IMR-90 (cell line): ENCODE measurements around the gene LOC101059915.

Experiments
- ATAC-seq: fragments of 200-7000 bp; cut with Tn5 transposase; 2 replicates; pipeline ENCODE4 v1.9.1; 2020; ENCODE audit warnings: low read depth, mild to moderate bottlenecking, moderate library complexity
- BruUV-seq: library from RNA; stranded (reverse); fragments of 400-500 nt; replicated peaks from 2 replicates; lab custom pipeline; 2021; lab: Mats Ljungman, UMichigan
- CTCF ChIA-PET: fragments of 300-600 bp; formaldehyde crosslinking; extraction: SDS; loops from one replicate; lab custom pipeline; 2021; ENCODE audit warnings: antibody characterized with exemption; lab: Yijun Ruan, JAX
- POLR2A ChIA-PET: fragments of 300-600 bp; sonication (Branson Sonifier 250); formaldehyde crosslinking; loops from one replicate; lab custom pipeline; 2022; ENCODE audit warnings: antibody characterized with exemption; ENCODE audit not compliant: unreplicated experiment; lab: Charles Lee
- DNase-seq: peaks from one replicate; pipeline ENCODE4 v3.0.0; 2013
- H2AFZ ChIP-seq: replicated peaks from 2 replicates; pipeline ENCODE3; 2013; ENCODE audit warnings: low read length, mild to moderate bottlenecking; ENCODE audit not compliant: poor library complexity
- H2AK5ac ChIP-seq: 2 replicates; pipeline ENCODE4 v1.6.1; 2013; ENCODE audit warnings: low read depth, low read length, inconsistent platforms
- H2AK9ac ChIP-seq: replicated peaks from 2 replicates; pipeline ENCODE3; 2013; ENCODE audit warnings: mild to moderate bottlenecking, low read depth, low read length, moderate library complexity; ENCODE audit not compliant: poor library complexity
- H2BK120ac ChIP-seq: 2 replicates; pipeline ENCODE4 v1.6.1; 2013; ENCODE audit warnings: low read depth, low read length, inconsistent platforms
- H2BK15ac ChIP-seq: 3 replicates; pipeline ENCODE4 v1.6.1; 2013; ENCODE audit warnings: low read depth, low read length, inconsistent platforms
- H2BK20ac ChIP-seq: 2 replicates; pipeline ENCODE4 v1.6.1; 2013; ENCODE audit warnings: low read depth, mild to moderate bottlenecking, inconsistent platforms, low read length, moderate library complexity
- H2BK5ac ChIP-seq: 2 replicates; pipeline ENCODE4 v1.6.1; 2013; ENCODE audit warnings: mild to moderate bottlenecking, low read depth, low read length, inconsistent platforms; ENCODE audit not compliant: poor library complexity, severe bottlenecking
- H3K14ac ChIP-seq: replicated peaks from 2 replicates; pipeline ENCODE4 v1.6.1; 2013; ENCODE audit warnings: low read depth, low read length, inconsistent platforms
- H3K18ac ChIP-seq: 2 replicates; pipeline ENCODE4 v1.6.1; 2013; ENCODE audit warnings: low read depth, low read length, control low read depth
- H3K23ac ChIP-seq: 2 replicates; pipeline ENCODE4 v1.6.1; 2013; ENCODE audit warnings: low read depth, low read length, inconsistent platforms
- H3K27ac ChIP-seq: 2 replicates; pipeline ENCODE4 v1.5.1; 2013; ENCODE audit warnings: mild to moderate bottlenecking, control low read depth, low read length; ENCODE audit not compliant: insufficient read depth
- H3K27me3 ChIP-seq: 2 replicates; pipeline ENCODE4 v1.6.1; 2013; ENCODE audit warnings: low read length; ENCODE audit not compliant: control insufficient read depth, insufficient read depth
- H3K36me3 ChIP-seq: 2 replicates; pipeline ENCODE4 v1.6.1; 2013; ENCODE audit warnings: low read length, mixed read lengths; ENCODE audit not compliant: control insufficient read depth, insufficient read depth
- H3K4ac ChIP-seq: 2 replicates; pipeline ENCODE4 v1.6.1; 2013; ENCODE audit warnings: low read depth, low read length, inconsistent platforms
- H3K4me1 ChIP-seq: 2 replicates; pipeline ENCODE4 v1.6.1; 2013; ENCODE audit warnings: low read length, mixed read lengths; ENCODE audit not compliant: control insufficient read depth, insufficient read depth
- H3K4me2 ChIP-seq: 2 replicates; pipeline ENCODE4 v1.6.1; 2013; ENCODE audit warnings: low read depth, mild to moderate bottlenecking, control low read depth, low read length, moderate library complexity
- H3K4me3 ChIP-seq: 2 replicates; pipeline ENCODE4 v1.5.1; 2013; ENCODE audit warnings: low read depth, mild to moderate bottlenecking, control low read depth, low read length, moderate library complexity; ENCODE audit not compliant: insufficient read depth
- H3K56ac ChIP-seq: 2 replicates; pipeline ENCODE4 v1.6.1; 2013; ENCODE audit warnings: low read length, inconsistent platforms; ENCODE audit not compliant: insufficient read depth; ENCODE audit errors: extremely low read depth
- H3K79me1 ChIP-seq, 2 experiments: 2 replicates each; pipeline ENCODE4 v1.6.1; 2013; ENCODE audit warnings: low read length in 2 of 2, inconsistent platforms in 1 of 2, low read depth in 1 of 2
- H3K9ac ChIP-seq: 2 replicates; pipeline ENCODE4 v1.6.1; 2013; ENCODE audit warnings: low read depth, low read length, control low read depth
- H3K9me1 ChIP-seq: 2 replicates; pipeline ENCODE4 v1.6.1; 2013; ENCODE audit warnings: low read length, inconsistent platforms; ENCODE audit not compliant: insufficient read depth
- H3K9me3 ChIP-seq: 2 replicates; pipeline ENCODE4 v1.6.1; 2013; ENCODE audit warnings: low read length; ENCODE audit not compliant: control insufficient read depth, insufficient read depth
- H4K20me1 ChIP-seq: 2 replicates; pipeline ENCODE4 v1.6.1; 2013; ENCODE audit warnings: low read length, inconsistent platforms; ENCODE audit not compliant: insufficient read depth
- H4K5ac ChIP-seq: 2 replicates; pipeline ENCODE4 v1.6.1; 2013; ENCODE audit warnings: mild to moderate bottlenecking, low read depth, low read length, control low read depth
- H4K8ac ChIP-seq, 2 experiments: 2 replicates each; pipeline ENCODE4 v1.6.1; 2013; ENCODE audit warnings: low read depth in 2 of 2, low read length in 2 of 2, control low read depth in 1 of 2, inconsistent platforms in 1 of 2
- H4K91ac ChIP-seq: 2 replicates; pipeline ENCODE4 v1.6.1; 2013; ENCODE audit warnings: low read depth, low read length, inconsistent platforms; ENCODE audit not compliant: insufficient read depth
- BHLHE40 ChIP-seq: fragments of 150-350 bp; IDR thresholded peaks from 2 replicates; pipeline ENCODE4 v1.6.1; 2016; ENCODE audit warnings: mild to moderate bottlenecking, low read depth, low read length
- CEBPB ChIP-seq: IDR thresholded peaks from 2 replicates; pipeline ENCODE4 v1.6.1; 2012; ENCODE audit warnings: low read depth, low read length, improper control_type of control experiment
- CHD1 ChIP-seq: IDR thresholded peaks from 2 replicates; pipeline ENCODE4 v1.6.1; 2012; ENCODE audit warnings: low read depth, low read length, improper control_type of control experiment
- FOS ChIP-seq: fragments of 150-350 bp; IDR thresholded peaks from 2 replicates; pipeline ENCODE4 v1.6.1; 2016; ENCODE audit warnings: low read depth, low read length
- MAFK ChIP-seq: IDR thresholded peaks from 2 replicates; pipeline ENCODE4 v1.6.1; 2012; ENCODE audit warnings: low read depth, low read length, improper control_type of control experiment
- MAZ ChIP-seq: IDR thresholded peaks from 2 replicates; pipeline ENCODE4 v1.6.1; 2012; ENCODE audit warnings: low read depth, mild to moderate bottlenecking, low read length, improper control_type of control experiment, moderate library complexity, borderline replicate concordance
- MXI1 ChIP-seq: IDR thresholded peaks from 2 replicates; pipeline ENCODE4 v1.6.1; 2012; ENCODE audit warnings: low read depth, mild to moderate bottlenecking, low read length, moderate library complexity, borderline replicate concordance
- NFE2L2 ChIP-seq: fragments of 150-350 bp; IDR thresholded peaks from 2 replicates; pipeline ENCODE4 v1.6.1; 2016; ENCODE audit warnings: low read depth, mild to moderate bottlenecking, low read length
- POLR2A ChIP-seq: IDR thresholded peaks from 2 replicates; pipeline ENCODE4 v1.6.1; 2012; ENCODE audit warnings: mild to moderate bottlenecking, low read depth, low read length
- RAD21 ChIP-seq: IDR thresholded peaks from 2 replicates; pipeline ENCODE4 v1.6.1; 2012; ENCODE audit warnings: low read length, improper control_type of control experiment
- RCOR1 ChIP-seq: IDR thresholded peaks from 2 replicates; pipeline ENCODE4 v1.6.1; 2012; ENCODE audit warnings: mild to moderate bottlenecking, low read length, improper control_type of control experiment; ENCODE audit not compliant: insufficient replicate concordance
- RFX5 ChIP-seq: IDR thresholded peaks from 2 replicates; pipeline ENCODE4 v1.8.0; 2012; ENCODE audit warnings: low read depth, mild to moderate bottlenecking, low read length, moderate library complexity
- SMC3 ChIP-seq: fragments of 150-350 bp; IDR thresholded peaks from 2 replicates; pipeline ENCODE4 v1.6.1; 2016; ENCODE audit warnings: low read depth, mild to moderate bottlenecking, antibody characterized with exemption, low read length, moderate library complexity
- WGBS, 2 experiments: methylation state at CpG; one replicate each; pipeline versions ENCODE4 v1.1.5 to v1.1.7; 2013; ENCODE audit warnings: missing lambda C conversion rate in 2 of 2; ENCODE audit not compliant: insufficient read length in 1 of 2; ENCODE audit errors: extremely low coverage in 2 of 2; 5-methylcytosine and 5-hydroxymethylcytosine counted together
- dilution Hi-C: fragments of 300-500 bp; cut with HindIII; formaldehyde crosslinking; loops from one replicate; pipeline ENCODE4 v1.14.3; 2018; ENCODE audit warnings: low sequenced_read_pairs; ENCODE audit not compliant: unreplicated experiment
- in situ Hi-C: fragments of 300-500 bp; cut with MboI; formaldehyde crosslinking; loops from 3 replicates; pipeline ENCODE4 v1.14.3; 2019; ENCODE audit warnings: low sequenced_read_pairs, inconsistent platforms, mixed read lengths
- intact Hi-C: fragments of 100-400 bp; cut with micrococcal nuclease; formaldehyde crosslinking; loops from 2 replicates; pipeline ENCODE4 v1.10.0; 2022
- TF ChIP-seq, protein P1 (sequence below): fragments of 150-350 bp; IDR thresholded peaks from 2 replicates; pipeline ENCODE4 v1.6.1; 2016; ENCODE audit warnings: low read depth, mild to moderate bottlenecking, low read length, moderate library complexity, borderline replicate concordance
- TF ChIP-seq, protein P2 (sequence below): conservative IDR thresholded peaks from 2 replicates; pipeline ENCODE4 v1.5.1; 2012; ENCODE audit warnings: mild to moderate bottlenecking, low read depth, low read length, improper control_type of control experiment
- TF ChIP-seq, protein P3 (sequence below): fragments of 150-350 bp; IDR thresholded peaks from 2 replicates; pipeline ENCODE4 v1.6.1; 2017; ENCODE audit warnings: mild to moderate bottlenecking, antibody characterized with exemption, low read length, low read depth

Gene LOC101059915

DNA sequence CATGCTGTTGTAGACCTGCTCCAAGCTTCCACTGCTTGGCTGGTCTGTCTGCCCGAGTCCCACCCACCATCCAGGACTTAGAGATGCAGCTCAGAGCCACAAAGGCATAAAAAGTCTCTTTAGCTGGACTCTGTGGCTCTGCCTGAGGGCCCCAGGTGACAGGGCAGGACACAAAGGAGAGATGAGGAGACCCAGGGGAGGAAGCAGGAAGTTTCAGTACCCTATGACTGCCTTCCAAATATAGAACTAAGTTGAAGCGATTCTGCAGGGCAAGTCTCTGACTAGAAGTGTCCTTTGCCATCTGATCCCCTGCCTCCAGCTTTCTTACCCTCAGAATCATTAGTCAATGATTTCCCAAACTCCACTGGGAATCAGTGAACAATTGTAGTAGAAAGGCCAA, 37.9 kb upstream of the LOC101059915 start:
- Histone ChIP-seq H2BK15ac (no peak overlapping the region), H3K4me1 (no peaks in the 10 kb centered on the region), H3K56ac (no peak overlapping the region), H3K27ac (no peak overlapping the region), H3K27me3 (peaks cover 6% of the 10 kb centered on the region), H4K8ac (no peak overlapping the region), H3K79me1 (no peaks in the 10 kb centered on the region), H3K36me3 (no peaks in the 10 kb centered on the region), H2BK120ac (no peak overlapping the region), H3K14ac (no peak overlapping the region), H4K91ac (no peak overlapping the region), H2AK5ac (no peak overlapping the region), H3K4ac (no peak overlapping the region), H3K9me3 (no peaks in the 10 kb centered on the region), H3K4me2 (no peak overlapping the region), H2AFZ (no peak overlapping the region), H3K9me1 (no peaks in the 10 kb centered on the region), H4K20me1 (no peaks in the 10 kb centered on the region), H3K23ac (no peak overlapping the region), H2AK9ac (no peak overlapping the region), H3K9ac (no peak overlapping the region), H4K5ac (no peak overlapping the region), H3K18ac (no peak overlapping the region), H2BK20ac (no peak overlapping the region), H3K4me3 (no peak overlapping the region), H2BK5ac (no peak overlapping the region)
- in situ Hi-C loops (loop anchor here (25.0 kb wide), 1 partner anchor 867 kb away; no protein-coding TSS in a partner anchor), intact Hi-C loops (no loop called here), dilution Hi-C loops (no loop called here)
- CTCF ChIA-PET, result no interaction called here
- BruUV-seq, result no TSS peak
- TF ChIP-seq, protein P1, sequence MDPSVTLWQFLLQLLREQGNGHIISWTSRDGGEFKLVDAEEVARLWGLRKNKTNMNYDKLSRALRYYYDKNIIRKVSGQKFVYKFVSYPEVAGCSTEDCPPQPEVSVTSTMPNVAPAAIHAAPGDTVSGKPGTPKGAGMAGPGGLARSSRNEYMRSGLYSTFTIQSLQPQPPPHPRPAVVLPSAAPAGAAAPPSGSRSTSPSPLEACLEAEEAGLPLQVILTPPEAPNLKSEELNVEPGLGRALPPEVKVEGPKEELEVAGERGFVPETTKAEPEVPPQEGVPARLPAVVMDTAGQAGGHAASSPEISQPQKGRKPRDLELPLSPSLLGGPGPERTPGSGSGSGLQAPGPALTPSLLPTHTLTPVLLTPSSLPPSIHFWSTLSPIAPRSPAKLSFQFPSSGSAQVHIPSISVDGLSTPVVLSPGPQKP, result no peak
- TF ChIP-seq RCOR1 (no peak), FOS (no peak), MAZ (no peak), BHLHE40 (no peak), POLR2A (no peak), RAD21 (no peak), RFX5 (no peak), MXI1 (no peak), NFE2L2 (no peak), CEBPB (no peak), CHD1 (no peak), SMC3 (no peak), MAFK (no peak)
- TF ChIP-seq, protein P2, sequence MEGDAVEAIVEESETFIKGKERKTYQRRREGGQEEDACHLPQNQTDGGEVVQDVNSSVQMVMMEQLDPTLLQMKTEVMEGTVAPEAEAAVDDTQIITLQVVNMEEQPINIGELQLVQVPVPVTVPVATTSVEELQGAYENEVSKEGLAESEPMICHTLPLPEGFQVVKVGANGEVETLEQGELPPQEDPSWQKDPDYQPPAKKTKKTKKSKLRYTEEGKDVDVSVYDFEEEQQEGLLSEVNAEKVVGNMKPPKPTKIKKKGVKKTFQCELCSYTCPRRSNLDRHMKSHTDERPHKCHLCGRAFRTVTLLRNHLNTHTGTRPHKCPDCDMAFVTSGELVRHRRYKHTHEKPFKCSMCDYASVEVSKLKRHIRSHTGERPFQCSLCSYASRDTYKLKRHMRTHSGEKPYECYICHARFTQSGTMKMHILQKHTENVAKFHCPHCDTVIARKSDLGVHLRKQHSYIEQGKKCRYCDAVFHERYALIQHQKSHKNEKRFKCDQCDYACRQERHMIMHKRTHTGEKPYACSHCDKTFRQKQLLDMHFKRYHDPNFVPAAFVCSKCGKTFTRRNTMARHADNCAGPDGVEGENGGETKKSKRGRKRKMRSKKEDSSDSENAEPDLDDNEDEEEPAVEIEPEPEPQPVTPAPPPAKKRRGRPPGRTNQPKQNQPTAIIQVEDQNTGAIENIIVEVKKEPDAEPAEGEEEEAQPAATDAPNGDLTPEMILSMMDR, result no peak
- TF ChIP-seq, protein P3, sequence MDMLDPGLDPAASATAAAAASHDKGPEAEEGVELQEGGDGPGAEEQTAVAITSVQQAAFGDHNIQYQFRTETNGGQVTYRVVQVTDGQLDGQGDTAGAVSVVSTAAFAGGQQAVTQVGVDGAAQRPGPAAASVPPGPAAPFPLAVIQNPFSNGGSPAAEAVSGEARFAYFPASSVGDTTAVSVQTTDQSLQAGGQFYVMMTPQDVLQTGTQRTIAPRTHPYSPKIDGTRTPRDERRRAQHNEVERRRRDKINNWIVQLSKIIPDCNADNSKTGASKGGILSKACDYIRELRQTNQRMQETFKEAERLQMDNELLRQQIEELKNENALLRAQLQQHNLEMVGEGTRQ, result no peak
- ATAC-seq (no peak), DNase-seq (no peak)
- POLR2A ChIA-PET, result no interaction called here
- no CpG with 5 or more reads among the region's 2 CpGs for WGBS, 2 experiments
